ENCODE measurements around the gene DTD1. TPM values are rescaled to one million over a fixed set of nuclear protein-coding genes. Genes with fewer than 3 reads are reported as not detected.

The DTD1 gene
- total RNA-seq, 1 experiment from 2014 or later: 16.6 TPM

GRCh38 chr20:18685406-18685805 is 97.6 kb downstream of the DTD1 start:
- ChIA-PET CTCF (no interaction called here), POLR2A (ENCODE audit: low non-redundant PET) (no interaction called here)
- DNase-seq (ENCODE audit: low spot score): no peak
- H3K27me3 ChIP-seq (replicated peaks; ENCODE audit: insufficient read depth, low read depth, low read length, poor library complexity): no peaks in the 10 kb centered on the region
- no peaks in the 10 kb centered on the region for H3K9me3 ChIP-seq (ENCODE audit: low read depth, low read length, poor library complexity, severe bottlenecking)
- intact Hi-C loops (cut with micrococcal nuclease; ENCODE audit: unreplicated experiment): no loop called here
- TF ChIP-seq EZH2 (IDR thresholded peaks at IDR 0.05; ENCODE audit: borderline replicate concordance, low read depth, low read length, poor library complexity, severe bottlenecking) (no peak), CTCF (conservative IDR thresholded peaks at IDR 0.05; ENCODE audit: low read depth, low read length) (no peak)
- no peak overlapping the region for H3K4me3 ChIP-seq (ENCODE audit: low read depth, low read length, poor library complexity, severe bottlenecking)
- no peak overlapping the region for H3K27ac ChIP-seq (ENCODE audit: low read depth, low read length, poor library complexity, severe bottlenecking)
- BruUV-seq (replicated peaks): no TSS peak
- no peaks in the 10 kb centered on the region for H3K36me3 ChIP-seq (ENCODE audit: insufficient read depth, low read length, poor library complexity, severe bottlenecking)
- no peaks in the 10 kb centered on the region for H3K4me1 ChIP-seq (ENCODE audit: insufficient read depth, low read length, poor library complexity, severe bottlenecking)

- no peaks in the 10 kb centered on the region for H3K27me3 ChIP-seq (replicated peaks; ENCODE audit: insufficient read depth, low read depth, low read length, poor library complexity)
- intact Hi-C loops (cut with micrococcal nuclease; ENCODE audit: unreplicated experiment): no loop called here
- POLR2A ChIA-PET (ENCODE audit: low non-redundant PET): no interaction called here
- no peak overlapping the region for H3K4me3 ChIP-seq (ENCODE audit: low read depth, low read length, poor library complexity, severe bottlenecking)
- no peaks in the 10 kb centered on the region for H3K4me1 ChIP-seq (ENCODE audit: insufficient read depth, low read length, poor library complexity, severe bottlenecking)
- BruUV-seq (replicated peaks): no TSS peak
- H3K27ac ChIP-seq (ENCODE audit: low read depth, low read length, poor library complexity, severe bottlenecking): no peak overlapping the region
- no peaks in the 10 kb centered on the region for H3K9me3 ChIP-seq (ENCODE audit: low read depth, low read length, poor library complexity, severe bottlenecking)
- no peak for TF ChIP-seq EZH2 (IDR thresholded peaks at IDR 0.05; ENCODE audit: borderline replicate concordance, low read depth, low read length, poor library complexity, severe bottlenecking)
- TF ChIP-seq CTCF (conservative IDR thresholded peaks at IDR 0.05; ENCODE audit: low read depth, low read length): no peak
- DNase-seq (ENCODE audit: low spot score): no peak
- CTCF ChIA-PET: no interaction called here
- H3K36me3 ChIP-seq (ENCODE audit: insufficient read depth, low read length, poor library complexity, severe bottlenecking): no peaks in the 10 kb centered on the region
These were observed 98.8 kb downstream of the DTD1 start for GRCh38 chr20:18686696-18687095.

GRCh38 chr20:18688676-18689075 is 100.8 kb downstream of the DTD1 start:
- CTCF ChIA-PET: no interaction called here
- BruUV-seq (replicated peaks): no TSS peak
- no peak overlapping the region for H3K27ac ChIP-seq (ENCODE audit: low read depth, low read length, poor library complexity, severe bottlenecking)
- POLR2A ChIA-PET (ENCODE audit: low non-redundant PET): no interaction called here
- TF ChIP-seq CTCF (conservative IDR thresholded peaks at IDR 0.05; ENCODE audit: low read depth, low read length) (no peak), EZH2 (IDR thresholded peaks at IDR 0.05; ENCODE audit: borderline replicate concordance, low read depth, low read length, poor library complexity, severe bottlenecking) (no peak)
- H3K4me3 ChIP-seq (ENCODE audit: low read depth, low read length, poor library complexity, severe bottlenecking): no peak overlapping the region
- H3K27me3 ChIP-seq (replicated peaks; ENCODE audit: insufficient read depth, low read depth, low read length, poor library complexity): no peaks in the 10 kb centered on the region
- H3K36me3 ChIP-seq (ENCODE audit: insufficient read depth, low read length, poor library complexity, severe bottlenecking): no peaks in the 10 kb centered on the region
- no peaks in the 10 kb centered on the region for H3K9me3 ChIP-seq (ENCODE audit: low read depth, low read length, poor library complexity, severe bottlenecking)
- no peak for DNase-seq (ENCODE audit: low spot score)
- intact Hi-C loops (cut with micrococcal nuclease; ENCODE audit: unreplicated experiment): no loop called here
- H3K4me1 ChIP-seq (ENCODE audit: insufficient read depth, low read length, poor library complexity, severe bottlenecking): no peaks in the 10 kb centered on the region

Data from A673 (cell line).